ENCODE results near the gene EHHADH. TPM values are rescaled to one million over a fixed set of nuclear protein-coding genes. Genes with fewer than 3 reads are reported as not detected.
A peak's percentile ranks its signal among the peaks of the same experiment; 100 is the strongest.

The EHHADH gene
- total RNA-seq, 1 experiment from 2014 or later, result 4.2 TPM

DNA sequence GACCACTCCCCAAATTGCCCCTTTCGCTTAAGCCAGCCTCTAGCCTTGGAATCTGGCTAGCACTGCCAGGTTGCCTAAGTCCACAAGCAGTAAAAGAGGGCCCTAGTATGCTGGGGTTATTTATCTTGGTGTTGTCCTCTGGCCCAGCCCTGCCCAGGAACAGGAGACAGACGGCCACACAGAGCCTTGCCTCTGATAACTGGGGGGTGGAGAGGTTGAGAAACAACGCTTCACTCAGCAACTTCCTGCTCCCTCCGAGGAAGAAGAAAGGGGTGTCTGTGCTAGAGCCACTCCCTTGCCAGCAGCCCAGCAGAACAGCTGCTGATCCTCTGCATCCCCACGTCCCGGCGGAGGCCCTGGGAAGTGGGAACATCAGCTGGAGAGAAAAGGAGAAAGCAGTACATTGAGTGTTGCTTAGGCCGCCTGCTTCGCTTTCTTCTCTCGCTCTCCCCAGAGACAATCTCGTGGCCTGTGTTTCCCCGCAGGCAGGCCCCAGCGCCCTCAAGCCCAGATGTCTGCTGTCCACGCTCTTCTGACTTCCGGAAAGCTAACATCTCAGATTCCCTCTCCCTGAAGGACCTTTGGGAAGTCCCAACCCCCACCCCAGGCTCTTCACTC is 78.4 kb downstream of the EHHADH start (continued):
- TF ChIP-seq, protein P1, sequence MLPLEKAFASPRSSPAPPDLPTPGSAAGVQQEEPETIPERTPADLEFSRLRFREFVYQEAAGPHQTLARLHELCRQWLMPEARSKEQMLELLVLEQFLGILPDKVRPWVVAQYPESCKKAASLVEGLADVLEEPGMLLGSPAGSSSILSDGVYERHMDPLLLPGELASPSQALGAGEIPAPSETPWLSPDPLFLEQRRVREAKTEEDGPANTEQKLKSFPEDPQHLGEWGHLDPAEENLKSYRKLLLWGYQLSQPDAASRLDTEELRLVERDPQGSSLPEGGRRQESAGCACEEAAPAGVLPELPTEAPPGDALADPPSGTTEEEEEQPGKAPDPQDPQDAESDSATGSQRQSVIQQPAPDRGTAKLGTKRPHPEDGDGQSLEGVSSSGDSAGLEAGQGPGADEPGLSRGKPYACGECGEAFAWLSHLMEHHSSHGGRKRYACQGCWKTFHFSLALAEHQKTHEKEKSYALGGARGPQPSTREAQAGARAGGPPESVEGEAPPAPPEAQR (CRISPR knock-in tag; IDR thresholded peaks at IDR 0.05), result no peak
- TF ChIP-seq FOXK1 (CRISPR knock-in tag; IDR thresholded peaks at IDR 0.05) (no peak), OVOL2 (CRISPR knock-in tag; IDR thresholded peaks at IDR 0.05; ENCODE audit: borderline replicate concordance) (no peak), ZNF671 (CRISPR knock-in tag; IDR thresholded peaks at IDR 0.05) (no peak)
- TF ChIP-seq, protein P2, sequence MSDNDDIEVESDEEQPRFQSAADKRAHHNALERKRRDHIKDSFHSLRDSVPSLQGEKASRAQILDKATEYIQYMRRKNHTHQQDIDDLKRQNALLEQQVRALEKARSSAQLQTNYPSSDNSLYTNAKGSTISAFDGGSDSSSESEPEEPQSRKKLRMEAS (CRISPR knock-in tag; IDR thresholded peaks at IDR 0.05), result peak; percentile 43; the same call in 1 of the 2 replicates

DNA sequence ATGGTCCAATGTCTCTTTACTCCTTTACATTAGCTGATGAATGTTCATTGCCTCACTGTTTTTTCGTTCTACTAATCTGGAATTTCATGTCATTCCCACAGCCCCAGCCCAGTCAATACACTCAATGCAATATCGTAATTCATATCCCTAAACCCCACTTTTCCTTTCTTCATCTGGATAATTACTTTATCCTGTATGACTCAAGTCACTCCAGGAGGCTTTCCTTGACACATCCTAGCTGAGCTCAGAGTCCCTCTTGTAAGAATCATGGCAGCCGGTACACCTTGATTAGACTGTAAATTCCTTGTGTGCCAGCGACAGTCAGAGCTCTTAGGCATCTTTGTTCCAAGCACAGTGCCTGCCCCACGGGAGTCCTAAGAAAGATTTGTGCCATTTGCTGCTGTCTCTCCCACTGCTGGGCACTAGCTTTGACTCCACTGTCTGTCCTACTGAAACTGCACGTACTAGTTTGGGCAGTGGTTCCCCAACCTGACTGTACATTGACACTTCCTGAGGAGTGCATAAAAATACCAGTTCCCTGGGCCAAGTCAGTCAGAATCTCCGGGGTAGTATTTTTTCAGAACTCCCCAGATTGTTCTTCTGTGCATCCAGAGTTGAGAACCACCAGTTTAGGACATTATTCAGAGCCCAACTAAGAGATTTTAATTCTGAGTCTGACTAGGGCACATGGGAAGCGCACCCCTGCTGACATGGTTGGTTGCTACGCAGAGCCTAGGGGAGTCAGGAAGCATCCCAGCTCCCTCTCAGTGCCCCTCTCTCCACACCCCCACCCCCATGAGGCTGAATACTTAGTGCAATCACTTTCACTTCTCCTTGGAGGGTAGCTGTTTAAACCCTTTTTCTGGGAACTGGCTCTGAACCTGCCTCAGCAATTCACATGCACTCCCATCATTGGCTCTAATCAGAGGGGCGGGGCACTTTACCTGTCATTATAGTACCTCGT is 81.5 kb downstream of the EHHADH start:
- POLR2A ChIA-PET, result interaction anchor here (0.6 kb wide), 1 partner anchor 376 kb away, joined by 3 read pairs; no protein-coding TSS in a partner anchor
- Mint-ChIP-seq H3K4me3 (no peak overlapping the region), H3K4me1 (peaks cover 25% of the 10 kb centered on the region), H3K9me3 (no peaks in the 10 kb centered on the region), H3K36me3 (no peaks in the 10 kb centered on the region), H3K27me3 (ENCODE audit: low read depth) (no peaks in the 10 kb centered on the region), H3K27ac (no peak overlapping the region)
- no peak for TF ChIP-seq JAZF1 (CRISPR knock-in tag; IDR thresholded peaks at IDR 0.05)
- TF ChIP-seq, protein P3, sequence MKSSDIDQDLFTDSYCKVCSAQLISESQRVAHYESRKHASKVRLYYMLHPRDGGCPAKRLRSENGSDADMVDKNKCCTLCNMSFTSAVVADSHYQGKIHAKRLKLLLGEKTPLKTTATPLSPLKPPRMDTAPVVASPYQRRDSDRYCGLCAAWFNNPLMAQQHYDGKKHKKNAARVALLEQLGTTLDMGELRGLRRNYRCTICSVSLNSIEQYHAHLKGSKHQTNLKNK (CRISPR knock-in tag; IDR thresholded peaks at IDR 0.05), result no peak
- no peak for TF ChIP-seq SMAD4 (CRISPR knock-in tag; IDR thresholded peaks at IDR 0.05)
- no peak for TF ChIP-seq GRHL2 (CRISPR knock-in tag; IDR thresholded peaks at IDR 0.05; ENCODE audit: insufficient replicate concordance, severe bottlenecking)
- TF ChIP-seq ZNF317 (CRISPR knock-in tag; IDR thresholded peaks at IDR 0.05; ENCODE audit: borderline replicate concordance, low read depth), result no peak
- TF ChIP-seq, protein P4, sequence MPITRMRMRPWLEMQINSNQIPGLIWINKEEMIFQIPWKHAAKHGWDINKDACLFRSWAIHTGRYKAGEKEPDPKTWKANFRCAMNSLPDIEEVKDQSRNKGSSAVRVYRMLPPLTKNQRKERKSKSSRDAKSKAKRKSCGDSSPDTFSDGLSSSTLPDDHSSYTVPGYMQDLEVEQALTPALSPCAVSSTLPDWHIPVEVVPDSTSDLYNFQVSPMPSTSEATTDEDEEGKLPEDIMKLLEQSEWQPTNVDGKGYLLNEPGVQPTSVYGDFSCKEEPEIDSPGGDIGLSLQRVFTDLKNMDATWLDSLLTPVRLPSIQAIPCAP (CRISPR knock-in tag; IDR thresholded peaks at IDR 0.05), result no peak
- no peak for TF ChIP-seq SP1 (CRISPR knock-in tag; conservative IDR thresholded peaks at IDR 0.05)
- TF ChIP-seq ZNF263 (CRISPR knock-in tag; IDR thresholded peaks at IDR 0.05; ENCODE audit: low read depth), result no peak
- TF ChIP-seq RELA (CRISPR knock-in tag; IDR thresholded peaks at IDR 0.05; ENCODE audit: borderline replicate concordance), result no peak
- no peak for TF ChIP-seq HMGA2 (CRISPR knock-in tag; IDR thresholded peaks at IDR 0.05)
- TF ChIP-seq MYBL2 (CRISPR knock-in tag; IDR thresholded peaks at IDR 0.05), result no peak
- CTCF ChIA-PET, result interaction anchor here (0.7 to 1.9 kb wide), 4 partner anchors 101 to 611 kb away, joined by 3 to 8 read pairs (median 4); partner anchors contain the start of gene EPHB3
- DNase-seq (ENCODE audit: low spot score), result no peak
- ATAC-seq, result peak; percentile 28; the same call in 1 of the 2 replicates

DNA sequence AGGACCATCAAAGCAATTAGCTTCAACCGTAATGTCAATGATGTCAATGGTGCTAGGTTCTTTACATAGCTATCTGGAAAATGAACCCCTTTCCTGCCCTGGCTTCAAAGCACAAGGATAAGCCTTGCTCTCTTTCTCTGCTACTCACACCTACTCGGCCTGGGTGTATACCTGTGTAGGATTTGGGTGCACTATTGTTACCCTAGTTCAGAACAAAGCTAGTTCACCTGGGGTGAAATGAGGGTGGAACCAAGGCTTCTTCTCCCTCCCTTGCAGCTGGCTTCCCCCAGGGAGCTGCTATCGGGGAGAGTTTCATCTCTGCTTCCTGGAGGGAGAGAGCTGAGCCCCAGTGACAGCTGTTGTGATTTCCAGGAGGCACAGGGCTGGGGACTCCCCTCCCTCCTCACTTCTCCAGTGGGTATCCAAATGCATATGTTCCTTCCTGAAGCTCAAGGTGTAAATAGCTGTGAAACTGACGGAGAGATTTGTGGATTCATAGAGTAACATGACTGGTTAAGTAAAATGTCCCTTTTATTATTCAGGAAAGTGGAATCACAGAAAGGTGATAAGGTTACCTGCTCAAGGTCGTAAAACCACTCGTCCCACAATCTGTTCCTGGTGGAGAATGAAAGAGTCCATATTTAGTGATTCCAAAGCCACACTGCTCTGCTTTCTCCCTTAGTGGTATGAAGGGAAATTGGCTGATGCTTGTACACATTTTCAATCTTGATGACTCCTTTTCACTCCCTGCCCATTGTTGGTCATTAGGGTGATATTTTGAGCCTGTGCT is 89.2 kb downstream of the EHHADH start:
- Mint-ChIP-seq H3K27me3 (ENCODE audit: low read depth) (no peaks in the 10 kb centered on the region; the same call in 1 of the 2 replicates), H3K27ac (0 out of 2 replicates have a peak overlapping the region, but pooled peaks have one; percentile 14), H3K36me3 (no peaks in the 10 kb centered on the region), H3K4me3 (no peak overlapping the region), H3K9me3 (no peaks in the 10 kb centered on the region), H3K4me1 (peaks cover 8% of the 10 kb centered on the region)
- POLR2A ChIA-PET, result no interaction called here
- ATAC-seq, result peak; percentile 36
- DNase-seq (ENCODE audit: low spot score), result no peak
- CTCF ChIA-PET, result interaction anchor here (0.9 to 1.5 kb wide), 3 partner anchors 12 to 94 kb away, joined by 3 read pairs; no protein-coding TSS in a partner anchor
- TF ChIP-seq RORB (CRISPR knock-in tag; IDR thresholded peaks at IDR 0.05) (no peak), SP1 (CRISPR knock-in tag; conservative IDR thresholded peaks at IDR 0.05) (no peak), ZNF317 (CRISPR knock-in tag; IDR thresholded peaks at IDR 0.05; ENCODE audit: borderline replicate concordance, low read depth) (no peak), SMAD4 (CRISPR knock-in tag; IDR thresholded peaks at IDR 0.05) (no peak), ELF4 (CRISPR knock-in tag; IDR thresholded peaks at IDR 0.05; ENCODE audit: low read depth) (no peak), ESRRA (CRISPR knock-in tag; IDR thresholded peaks at IDR 0.05; ENCODE audit: borderline replicate concordance) (no peak), TCF7 (CRISPR knock-in tag; IDR thresholded peaks at IDR 0.05; ENCODE audit: low read depth) (no peak)
- TF ChIP-seq, protein P3 (CRISPR knock-in tag; IDR thresholded peaks at IDR 0.05), result no peak
- TF ChIP-seq, protein P5, sequence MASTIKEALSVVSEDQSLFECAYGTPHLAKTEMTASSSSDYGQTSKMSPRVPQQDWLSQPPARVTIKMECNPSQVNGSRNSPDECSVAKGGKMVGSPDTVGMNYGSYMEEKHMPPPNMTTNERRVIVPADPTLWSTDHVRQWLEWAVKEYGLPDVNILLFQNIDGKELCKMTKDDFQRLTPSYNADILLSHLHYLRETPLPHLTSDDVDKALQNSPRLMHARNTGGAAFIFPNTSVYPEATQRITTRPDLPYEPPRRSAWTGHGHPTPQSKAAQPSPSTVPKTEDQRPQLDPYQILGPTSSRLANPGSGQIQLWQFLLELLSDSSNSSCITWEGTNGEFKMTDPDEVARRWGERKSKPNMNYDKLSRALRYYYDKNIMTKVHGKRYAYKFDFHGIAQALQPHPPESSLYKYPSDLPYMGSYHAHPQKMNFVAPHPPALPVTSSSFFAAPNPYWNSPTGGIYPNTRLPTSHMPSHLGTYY (CRISPR knock-in tag; IDR thresholded peaks at IDR 0.05), result no peak
- TF ChIP-seq, protein P6, sequence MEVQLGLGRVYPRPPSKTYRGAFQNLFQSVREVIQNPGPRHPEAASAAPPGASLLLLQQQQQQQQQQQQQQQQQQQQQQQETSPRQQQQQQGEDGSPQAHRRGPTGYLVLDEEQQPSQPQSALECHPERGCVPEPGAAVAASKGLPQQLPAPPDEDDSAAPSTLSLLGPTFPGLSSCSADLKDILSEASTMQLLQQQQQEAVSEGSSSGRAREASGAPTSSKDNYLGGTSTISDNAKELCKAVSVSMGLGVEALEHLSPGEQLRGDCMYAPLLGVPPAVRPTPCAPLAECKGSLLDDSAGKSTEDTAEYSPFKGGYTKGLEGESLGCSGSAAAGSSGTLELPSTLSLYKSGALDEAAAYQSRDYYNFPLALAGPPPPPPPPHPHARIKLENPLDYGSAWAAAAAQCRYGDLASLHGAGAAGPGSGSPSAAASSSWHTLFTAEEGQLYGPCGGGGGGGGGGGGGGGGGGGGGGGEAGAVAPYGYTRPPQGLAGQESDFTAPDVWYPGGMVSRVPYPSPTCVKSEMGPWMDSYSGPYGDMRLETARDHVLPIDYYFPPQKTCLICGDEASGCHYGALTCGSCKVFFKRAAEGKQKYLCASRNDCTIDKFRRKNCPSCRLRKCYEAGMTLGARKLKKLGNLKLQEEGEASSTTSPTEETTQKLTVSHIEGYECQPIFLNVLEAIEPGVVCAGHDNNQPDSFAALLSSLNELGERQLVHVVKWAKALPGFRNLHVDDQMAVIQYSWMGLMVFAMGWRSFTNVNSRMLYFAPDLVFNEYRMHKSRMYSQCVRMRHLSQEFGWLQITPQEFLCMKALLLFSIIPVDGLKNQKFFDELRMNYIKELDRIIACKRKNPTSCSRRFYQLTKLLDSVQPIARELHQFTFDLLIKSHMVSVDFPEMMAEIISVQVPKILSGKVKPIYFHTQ (CRISPR knock-in tag; IDR thresholded peaks at IDR 0.05), result no peak
